Spleen (tissue), 7 donors: Measurements from ENCODE around the gene SCGB1A1.

Source experiments
- CTCF ChIP-seq, 11 experiments: fragments of 200-600 bp in 7 of 11; fragments of 450-650 bp in 4 of 11; sonication (generic) in 4 of 11; IDR thresholded peaks in 8 of 11; conservative IDR thresholded peaks in 3 of 11; 1 replicate in 7 of 11; 2 replicates in 4 of 11; pipeline versions ENCODE4 v1.4.0 to v1.8.0; 2016 to 2021; ENCODE audit warnings: antibody characterized with exemption in 11 of 11, inconsistent platforms in 4 of 11, mild to moderate bottlenecking in 1 of 11
- POLR2A ChIP-seq, 3 donors: fragments of 450-650 bp; IDR thresholded peaks; one replicate each; pipeline ENCODE4 v1.5.1; 2017; ENCODE audit warnings: antibody characterized with exemption in 3 of 3, mild to moderate bottlenecking in 1 of 3
- POLR2AphosphoS5 ChIP-seq, 3 donors: sonication (generic); formaldehyde crosslinking; IDR thresholded peaks; one replicate each; pipeline ENCODE4 v1.5.1; 2017; ENCODE audit warnings: antibody characterized with exemption in 3 of 3
- donor health status: DM: no; HTN: no; CAD: no; lungs with moderate emphysema.
- donor health status: DM: no; HTN: no; CAD: no.
- donor health status: DM: no; HTN: no; CAD: no.

DNA sequence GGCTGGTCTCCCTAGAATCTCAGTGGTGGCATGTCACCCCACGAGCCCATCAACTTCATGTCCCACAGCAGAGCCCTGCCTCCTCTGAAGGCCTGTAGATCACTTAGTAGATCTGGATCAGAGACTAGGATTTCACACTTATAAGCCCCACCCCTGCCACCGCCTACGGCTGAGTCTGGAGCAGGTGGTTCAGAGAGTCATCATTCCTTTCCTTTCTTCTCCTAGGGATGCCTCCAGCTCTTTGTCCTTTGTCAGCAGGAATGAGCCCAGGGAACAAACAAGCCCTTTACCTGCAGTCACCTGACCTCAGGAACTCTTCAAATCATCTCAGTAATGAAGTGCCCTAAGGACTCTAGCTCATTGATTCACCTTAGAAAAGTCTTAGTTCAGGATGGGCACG lies 37.8 kb downstream of the SCGB1A1 start:
- TF ChIP-seq POLR2A (IDR thresholded peaks at IDR 0.05) (no peak), CTCF (IDR thresholded peaks at IDR 0.05 in 8 of 11, conservative IDR thresholded peaks at IDR 0.05 in 3 of 11) (no peak), POLR2AphosphoS5 (IDR thresholded peaks at IDR 0.05) (no peak)
